Effector memory CD4-positive, alpha-beta T cell (primary cell): ENCODE measurements around the gene SH3PXD2B.

Experiments
- DNase-seq, 3 donors: peaks; one replicate each; pipeline ENCODE4 v3.0.0-alpha.2; 2020
- H3K27ac ChIP-seq: 2 replicates; pipeline ENCODE4 v1.7.0; 2013; ENCODE audit warnings: mild to moderate bottlenecking, low read length, moderate library complexity; ENCODE audit not compliant: insufficient read depth, poor library complexity, severe bottlenecking
- H3K27me3 ChIP-seq: replicated peaks from 2 replicates; pipeline ENCODE4 v1.7.0; 2013; ENCODE audit warnings: mild to moderate bottlenecking, low read length; ENCODE audit not compliant: insufficient read depth, control insufficient read depth, poor library complexity, severe bottlenecking
- H3K36me3 ChIP-seq: 2 replicates; pipeline ENCODE4 v1.7.0; 2013; ENCODE audit warnings: mild to moderate bottlenecking, low read length, moderate library complexity; ENCODE audit not compliant: control insufficient read depth, insufficient read depth
- H3K4me1 ChIP-seq: 2 replicates; pipeline ENCODE4 v1.7.0; 2013; ENCODE audit warnings: low read length, mild to moderate bottlenecking; ENCODE audit not compliant: control insufficient read depth, insufficient read depth, poor library complexity, severe bottlenecking
- H3K4me3 ChIP-seq: 2 replicates; pipeline ENCODE4 v1.7.0; 2013; ENCODE audit warnings: low read length, low read depth, mild to moderate bottlenecking; ENCODE audit not compliant: insufficient read depth, poor library complexity, severe bottlenecking
- H3K9me3 ChIP-seq: 2 replicates; pipeline ENCODE4 v1.7.0; 2013; ENCODE audit warnings: mild to moderate bottlenecking, low read length, moderate library complexity; ENCODE audit not compliant: control insufficient read depth

Gene SH3PXD2B

GRCh38 chr5:172445866-172446265, 8.5 kb downstream of the SH3PXD2B start:
- no peak overlapping the region for H3K27ac ChIP-seq
- H3K9me3 ChIP-seq = no peaks in the 10 kb centered on the region
- no peak overlapping the region for H3K4me3 ChIP-seq
- peaks cover 4% of the 10 kb centered on the region for H3K27me3 ChIP-seq
- H3K4me1 ChIP-seq = no peaks in the 10 kb centered on the region
- DNase-seq = no peak
- H3K36me3 ChIP-seq = no peaks in the 10 kb centered on the region

- Histone ChIP-seq H3K9me3 (no peaks in the 10 kb centered on the region), H3K4me3 (no peak overlapping the region), H3K27me3 (peaks cover 4% of the 10 kb centered on the region), H3K36me3 (no peaks in the 10 kb centered on the region), H3K27ac (no peak overlapping the region), H3K4me1 (no peaks in the 10 kb centered on the region)
- no peak for DNase-seq
Measured at GRCh38 chr5:172444626-172445365, 9.5 kb downstream of the SH3PXD2B start.

- Histone ChIP-seq H3K27ac (no peak overlapping the region), H3K4me1 (no peaks in the 10 kb centered on the region), H3K27me3 (peaks cover 4% of the 10 kb centered on the region), H3K36me3 (no peaks in the 10 kb centered on the region), H3K4me3 (no peak overlapping the region), H3K9me3 (no peaks in the 10 kb centered on the region)
- no peak for DNase-seq
Measured at GRCh38 chr5:172444110-172444510, 10.2 kb downstream of the SH3PXD2B start.

- Histone ChIP-seq H3K9me3 (no peaks in the 10 kb centered on the region), H3K4me1 (no peaks in the 10 kb centered on the region), H3K27ac (no peak overlapping the region), H3K4me3 (no peak overlapping the region), H3K36me3 (no peaks in the 10 kb centered on the region), H3K27me3 (peaks cover 4% of the 10 kb centered on the region)
- no peak for DNase-seq
Measured at GRCh38 chr5:172443441-172444109, 10.8 kb downstream of the SH3PXD2B start.

GRCh38 chr5:172442592-172442991, 11.7 kb downstream of the SH3PXD2B start:
- no peaks in the 10 kb centered on the region for H3K36me3 ChIP-seq
- H3K9me3 ChIP-seq = no peaks in the 10 kb centered on the region
- H3K27ac ChIP-seq = no peak overlapping the region
- peaks cover 4% of the 10 kb centered on the region for H3K27me3 ChIP-seq
- no peaks in the 10 kb centered on the region for H3K4me1 ChIP-seq
- H3K4me3 ChIP-seq = no peak overlapping the region
- DNase-seq = no peak

GRCh38 chr5:172441262-172441751, 13.0 kb downstream of the SH3PXD2B start:
- Histone ChIP-seq H3K36me3 (no peaks in the 10 kb centered on the region), H3K27me3 (no peaks in the 10 kb centered on the region), H3K27ac (no peak overlapping the region), H3K9me3 (no peaks in the 10 kb centered on the region), H3K4me1 (no peaks in the 10 kb centered on the region), H3K4me3 (no peak overlapping the region)
- DNase-seq = no peak

GRCh38 chr5:172440486-172440885, 13.8 kb downstream of the SH3PXD2B start:
- Histone ChIP-seq H3K4me3 (no peak overlapping the region), H3K4me1 (no peaks in the 10 kb centered on the region), H3K27ac (no peak overlapping the region), H3K36me3 (no peaks in the 10 kb centered on the region), H3K9me3 (no peaks in the 10 kb centered on the region), H3K27me3 (no peaks in the 10 kb centered on the region)
- no peak for DNase-seq

- no peaks in the 10 kb centered on the region for H3K4me1 ChIP-seq
- DNase-seq = no peak
- H3K27ac ChIP-seq = no peak overlapping the region
Measured at GRCh38 chr5:172439785-172440477, 14.4 kb downstream of the SH3PXD2B start.

GRCh38 chr5:172438319-172438668, 16.0 kb downstream of the SH3PXD2B start:
- Histone ChIP-seq H3K4me3 (no peak overlapping the region), H3K36me3 (no peaks in the 10 kb centered on the region), H3K27me3 (no peaks in the 10 kb centered on the region), H3K4me1 (no peaks in the 10 kb centered on the region), H3K27ac (no peak overlapping the region), H3K9me3 (no peaks in the 10 kb centered on the region)
- DNase-seq = no peak

More at GRCh38 chr5:172439785-172440477, 14.4 kb downstream of the SH3PXD2B start:
- no peaks in the 10 kb centered on the region for H3K36me3 ChIP-seq
- no peak overlapping the region for H3K4me3 ChIP-seq
- no peaks in the 10 kb centered on the region for H3K27me3 ChIP-seq
- H3K9me3 ChIP-seq = no peaks in the 10 kb centered on the region
